ENCODE results near the gene GPR161.

GRCh38 chr1:168104535-168104934, 32.2 kb downstream of the GPR161 start:
- TF ChIP-seq ZNF709 (CRISPR knock-in tag; IDR thresholded peaks at IDR 0.05): no peak
- no peak for TF ChIP-seq HNF4A (CRISPR knock-in tag; IDR thresholded peaks at IDR 0.05)
- no peak for TF ChIP-seq ZZZ3 (CRISPR knock-in tag; IDR thresholded peaks at IDR 0.05; ENCODE audit: borderline replicate concordance)
- TF ChIP-seq NCOR1 (IDR thresholded peaks at IDR 0.05; ENCODE audit: borderline replicate concordance, low read length): no peak
- TF ChIP-seq, protein P1, sequence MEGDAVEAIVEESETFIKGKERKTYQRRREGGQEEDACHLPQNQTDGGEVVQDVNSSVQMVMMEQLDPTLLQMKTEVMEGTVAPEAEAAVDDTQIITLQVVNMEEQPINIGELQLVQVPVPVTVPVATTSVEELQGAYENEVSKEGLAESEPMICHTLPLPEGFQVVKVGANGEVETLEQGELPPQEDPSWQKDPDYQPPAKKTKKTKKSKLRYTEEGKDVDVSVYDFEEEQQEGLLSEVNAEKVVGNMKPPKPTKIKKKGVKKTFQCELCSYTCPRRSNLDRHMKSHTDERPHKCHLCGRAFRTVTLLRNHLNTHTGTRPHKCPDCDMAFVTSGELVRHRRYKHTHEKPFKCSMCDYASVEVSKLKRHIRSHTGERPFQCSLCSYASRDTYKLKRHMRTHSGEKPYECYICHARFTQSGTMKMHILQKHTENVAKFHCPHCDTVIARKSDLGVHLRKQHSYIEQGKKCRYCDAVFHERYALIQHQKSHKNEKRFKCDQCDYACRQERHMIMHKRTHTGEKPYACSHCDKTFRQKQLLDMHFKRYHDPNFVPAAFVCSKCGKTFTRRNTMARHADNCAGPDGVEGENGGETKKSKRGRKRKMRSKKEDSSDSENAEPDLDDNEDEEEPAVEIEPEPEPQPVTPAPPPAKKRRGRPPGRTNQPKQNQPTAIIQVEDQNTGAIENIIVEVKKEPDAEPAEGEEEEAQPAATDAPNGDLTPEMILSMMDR (CRISPR knock-in tag; IDR thresholded peaks at IDR 0.05): no peak
- TF ChIP-seq, protein P2, sequence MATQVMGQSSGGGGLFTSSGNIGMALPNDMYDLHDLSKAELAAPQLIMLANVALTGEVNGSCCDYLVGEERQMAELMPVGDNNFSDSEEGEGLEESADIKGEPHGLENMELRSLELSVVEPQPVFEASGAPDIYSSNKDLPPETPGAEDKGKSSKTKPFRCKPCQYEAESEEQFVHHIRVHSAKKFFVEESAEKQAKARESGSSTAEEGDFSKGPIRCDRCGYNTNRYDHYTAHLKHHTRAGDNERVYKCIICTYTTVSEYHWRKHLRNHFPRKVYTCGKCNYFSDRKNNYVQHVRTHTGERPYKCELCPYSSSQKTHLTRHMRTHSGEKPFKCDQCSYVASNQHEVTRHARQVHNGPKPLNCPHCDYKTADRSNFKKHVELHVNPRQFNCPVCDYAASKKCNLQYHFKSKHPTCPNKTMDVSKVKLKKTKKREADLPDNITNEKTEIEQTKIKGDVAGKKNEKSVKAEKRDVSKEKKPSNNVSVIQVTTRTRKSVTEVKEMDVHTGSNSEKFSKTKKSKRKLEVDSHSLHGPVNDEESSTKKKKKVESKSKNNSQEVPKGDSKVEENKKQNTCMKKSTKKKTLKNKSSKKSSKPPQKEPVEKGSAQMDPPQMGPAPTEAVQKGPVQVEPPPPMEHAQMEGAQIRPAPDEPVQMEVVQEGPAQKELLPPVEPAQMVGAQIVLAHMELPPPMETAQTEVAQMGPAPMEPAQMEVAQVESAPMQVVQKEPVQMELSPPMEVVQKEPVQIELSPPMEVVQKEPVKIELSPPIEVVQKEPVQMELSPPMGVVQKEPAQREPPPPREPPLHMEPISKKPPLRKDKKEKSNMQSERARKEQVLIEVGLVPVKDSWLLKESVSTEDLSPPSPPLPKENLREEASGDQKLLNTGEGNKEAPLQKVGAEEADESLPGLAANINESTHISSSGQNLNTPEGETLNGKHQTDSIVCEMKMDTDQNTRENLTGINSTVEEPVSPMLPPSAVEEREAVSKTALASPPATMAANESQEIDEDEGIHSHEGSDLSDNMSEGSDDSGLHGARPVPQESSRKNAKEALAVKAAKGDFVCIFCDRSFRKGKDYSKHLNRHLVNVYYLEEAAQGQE (IDR thresholded peaks at IDR 0.05; ENCODE audit: borderline replicate concordance in 1 of 2, low read depth in 1 of 2, low read length in 2 of 2): no peak
- TF ChIP-seq ZNF296 (CRISPR knock-in tag; conservative IDR thresholded peaks at IDR 0.05): no peak
- TF ChIP-seq POLR2A (IDR thresholded peaks at IDR 0.05; ENCODE audit: insufficient read depth in 1 of 2, low read depth in 2 of 2, low read length in 2 of 2): no peak
- TF ChIP-seq POLR2AphosphoS5 (IDR thresholded peaks at IDR 0.05; ENCODE audit: low read depth, low read length): no peak
